Measurements from ENCODE around the gene SRRD.
"Not testable (repeated sequence)": the region's sequence is repeated elsewhere in the genome, so short reads cannot be mapped to it uniquely, and the experiment has no call there.

The SRRD gene

GRCh38 chr22:26522592-26522991 lies 38.9 kb downstream of the SRRD start:
- DNase-seq (ENCODE audit: low read depth) = no peak

- DNase-seq (ENCODE audit: low read depth) = no peak
These were observed 41.2 kb downstream of the SRRD start for GRCh38 chr22:26524870-26525269.

GRCh38 chr22:26525946-26526564 lies 42.4 kb downstream of the SRRD start:
- no peak for DNase-seq (ENCODE audit: low read depth)

- DNase-seq (ENCODE audit: low read depth) = no peak
These were observed 43.5 kb downstream of the SRRD start for GRCh38 chr22:26527167-26527566.

GRCh38 chr22:26527574-26528465 lies 44.1 kb downstream of the SRRD start:
- DNase-seq (ENCODE audit: low read depth) = no peak

GRCh38 chr22:26528518-26528917 lies 44.8 kb downstream of the SRRD start:
- DNase-seq (ENCODE audit: low read depth) = not testable (repeated sequence)

- DNase-seq (ENCODE audit: low read depth) = no peak
These were observed 45.7 kb downstream of the SRRD start for GRCh38 chr22:26529345-26529744.

- no peak for DNase-seq (ENCODE audit: low read depth)
These were observed 50.6 kb downstream of the SRRD start for GRCh38 chr22:26534171-26534855.

- DNase-seq (ENCODE audit: low read depth) = no peak
These were observed 51.4 kb downstream of the SRRD start for GRCh38 chr22:26534874-26535602.

GRCh38 chr22:26535603-26535908 lies 51.9 kb downstream of the SRRD start:
- DNase-seq (ENCODE audit: low read depth) = no peak

- DNase-seq (ENCODE audit: low read depth) = no peak
These were observed 52.5 kb downstream of the SRRD start for GRCh38 chr22:26536056-26536761.

- DNase-seq (ENCODE audit: low read depth) = no peak
These were observed 53.1 kb downstream of the SRRD start for GRCh38 chr22:26536762-26537134.

GRCh38 chr22:26540119-26540518 lies 56.4 kb downstream of the SRRD start:
- DNase-seq (ENCODE audit: low read depth) = no peak

GRCh38 chr22:26541167-26541819 lies 57.6 kb downstream of the SRRD start:
- no peak for DNase-seq (ENCODE audit: low read depth)

- DNase-seq (ENCODE audit: low read depth) = no peak
These were observed 59.2 kb downstream of the SRRD start for GRCh38 chr22:26542831-26543230.

All from stimulated activated CD8-positive, alpha-beta memory T cell treated with anti-CD3 and anti-CD28 coated beads, Interleukin-12 subunit alpha, Interleukin-12 subunit beta, amount 100 ng/mL, for 1 hour (primary cell).